Prostate gland (tissue), 2 donors: ENCODE results near the gene LRATD1. TPM values are rescaled to one million over a fixed set of nuclear protein-coding genes. Genes with fewer than 3 reads are reported as not detected.

ENCODE experiments used
- DNase-seq: peaks from one replicate; pipeline ENCODE4 v3.0.0-alpha.2; 2019; ENCODE audit warnings: low spot score
- H3K27ac ChIP-seq, 2 donors: fragments of 200-600 bp; sonication (generic); 2 replicates each; pipeline ENCODE4 v1.5.1; 2017 to 2019
- H3K27me3 ChIP-seq: fragments of 200-600 bp; sonication (generic); replicated peaks from 2 replicates; pipeline ENCODE4 v1.5.1; 2019; ENCODE audit not compliant: insufficient read depth
- H3K36me3 ChIP-seq, 2 donors: fragments of 200-600 bp; sonication (generic); 1 replicate in 1 of 2; 2 replicates in 1 of 2; pipeline versions ENCODE4 v1.5.1 to v1.8.1; 2017 to 2019
- H3K4me1 ChIP-seq: fragments of 200-600 bp; sonication (generic); replicated peaks from 2 replicates; pipeline ENCODE4 v1.5.1; 2019
- H3K4me3 ChIP-seq, 2 donors: fragments of 200-600 bp; sonication (generic); 2 replicates each; pipeline ENCODE4 v1.5.1; 2017 to 2019
- H3K9me3 ChIP-seq: fragments of 200-600 bp; sonication (generic); 2 replicates; pipeline ENCODE4 v1.5.1; 2017
- CTCF ChIP-seq, 4 experiments: fragments of 200-600 bp in 2 of 4; fragments of 450-650 bp in 2 of 4; sonication (generic) in 2 of 4; IDR thresholded peaks; 1 replicate in 3 of 4; 2 replicates in 1 of 4; pipeline ENCODE4 v1.5.1; 2016 to 2019; ENCODE audit warnings: antibody characterized with exemption in 4 of 4, mild to moderate bottlenecking in 2 of 4, moderate library complexity in 2 of 4
- POLR2A ChIP-seq: fragments of 450-650 bp; IDR thresholded peaks from one replicate; pipeline ENCODE4 v1.6.1; 2016; ENCODE audit warnings: antibody characterized with exemption, mild to moderate bottlenecking
- POLR2AphosphoS5 ChIP-seq: sonication (generic); formaldehyde crosslinking; IDR thresholded peaks from one replicate; pipeline ENCODE4 v1.6.1; 2017; ENCODE audit warnings: antibody characterized with exemption
- WGBS: methylation state at CpG from one replicate; pipeline ENCODE4 v1.1.5; 2018; 5-methylcytosine and 5-hydroxymethylcytosine counted together
- intact Hi-C: fragments of 100-400 bp; cut with DNase I; formaldehyde crosslinking; loops from one replicate; pipeline ENCODE4 v1.14.2; 2022
- total RNA-seq, 2 donors: library from RNA; depleted of rRNA; stranded (reverse); fragments of >200 nt; gene quantifications; one replicate each; pipeline ENCODE4 v1.1.0, GENCODE V29; 2016

LRATD1 gene
- total RNA-seq, 2 donors from 2014 or later: 123 to 129 TPM

GRCh38 chr2:14675489-14675888, 43.0 kb downstream of the LRATD1 start:
- Histone ChIP-seq H3K27ac (no peak overlapping the region), H3K9me3 (no peaks in the 10 kb centered on the region), H3K27me3 (no peaks in the 10 kb centered on the region), H3K4me1 (no peaks in the 10 kb centered on the region), H3K4me3 (no peak overlapping the region), H3K36me3 (no peaks in the 10 kb centered on the region)
- intact Hi-C loops: no loop called here
- no peak for TF ChIP-seq POLR2A
- TF ChIP-seq POLR2AphosphoS5: no peak
- no peak for TF ChIP-seq CTCF (IDR thresholded peaks at IDR 0.05)
- DNase-seq: no peak
- WGBS: 89% methylated on average over 1 of the region's 1 CpG

- no peak for TF ChIP-seq CTCF (IDR thresholded peaks at IDR 0.05)
- TF ChIP-seq POLR2A: no peak
- TF ChIP-seq POLR2AphosphoS5: no peak
- H3K36me3 ChIP-seq: no peaks in the 10 kb centered on the region
- no peak overlapping the region for H3K4me3 ChIP-seq
- intact Hi-C loops: no loop called here
- no peak for DNase-seq
- H3K9me3 ChIP-seq: no peaks in the 10 kb centered on the region
- no peaks in the 10 kb centered on the region for H3K27me3 ChIP-seq
- H3K27ac ChIP-seq: no peak overlapping the region
- H3K4me1 ChIP-seq: no peaks in the 10 kb centered on the region
Observed at GRCh38 chr2:14676371-14676770, 43.9 kb downstream of the LRATD1 start.

- intact Hi-C loops: no loop called here
- DNase-seq: no peak
- no peaks in the 10 kb centered on the region for H3K36me3 ChIP-seq
Observed at GRCh38 chr2:14677039-14677438, 44.5 kb downstream of the LRATD1 start.

GRCh38 chr2:14678761-14679160, 46.2 kb downstream of the LRATD1 start:
- WGBS: 59% methylated on average over 1 of the region's 1 CpG
- no peak for DNase-seq
- Histone ChIP-seq H3K9me3 (no peaks in the 10 kb centered on the region), H3K4me3 (no peak overlapping the region), H3K36me3 (no peaks in the 10 kb centered on the region), H3K4me1 (no peaks in the 10 kb centered on the region), H3K27me3 (no peaks in the 10 kb centered on the region), H3K27ac (no peak overlapping the region)
- TF ChIP-seq POLR2AphosphoS5 (no peak), POLR2A (no peak), CTCF (IDR thresholded peaks at IDR 0.05) (no peak)
- intact Hi-C loops: no loop called here

More at GRCh38 chr2:14677039-14677438, 44.5 kb downstream of the LRATD1 start:
- TF ChIP-seq POLR2AphosphoS5: no peak
- no peak for TF ChIP-seq CTCF (IDR thresholded peaks at IDR 0.05)
- TF ChIP-seq POLR2A: no peak
- Histone ChIP-seq H3K27ac (no peak overlapping the region), H3K4me3 (no peak overlapping the region), H3K9me3 (no peaks in the 10 kb centered on the region), H3K27me3 (no peaks in the 10 kb centered on the region), H3K4me1 (no peaks in the 10 kb centered on the region)
- WGBS: 55% methylated on average over 1 of the region's 1 CpG

- no peak overlapping the region for H3K4me3 ChIP-seq
- no peaks in the 10 kb centered on the region for H3K9me3 ChIP-seq
- H3K27me3 ChIP-seq: no peaks in the 10 kb centered on the region
- no peaks in the 10 kb centered on the region for H3K4me1 ChIP-seq
- H3K27ac ChIP-seq: no peak overlapping the region
- no peaks in the 10 kb centered on the region for H3K36me3 ChIP-seq
- intact Hi-C loops: no loop called here
- TF ChIP-seq POLR2A (no peak), POLR2AphosphoS5 (no peak), CTCF (IDR thresholded peaks at IDR 0.05) (no peak)
- WGBS: 89% methylated on average over 3 of the region's 3 CpGs
- DNase-seq: no peak
Observed at GRCh38 chr2:14681608-14682007, 49.1 kb downstream of the LRATD1 start.
